Measurements from ENCODE around the gene LRRC32.

GRCh38 chr11:76693806-76694205 is 23.3 kb upstream of the LRRC32 start:
- TF ChIP-seq CTCF (IDR thresholded peaks at IDR 0.05; ENCODE audit: insufficient read depth, low read length, poor library complexity, severe bottlenecking) (no peak), EZH2phosphoT487 (conservative IDR thresholded peaks at IDR 0.05; ENCODE audit: low read length) (no peak)
